IMR-90 (cell line): ENCODE data around the gene TMOD1.

ENCODE experiments used
- CEBPB ChIP-seq: IDR thresholded peaks from 2 replicates; pipeline ENCODE4 v1.6.1; 2012; ENCODE audit warnings: low read depth, low read length, improper control_type of control experiment
- POLR2A ChIP-seq: IDR thresholded peaks from 2 replicates; pipeline ENCODE4 v1.6.1; 2012; ENCODE audit warnings: mild to moderate bottlenecking, low read depth, low read length
- RAD21 ChIP-seq: IDR thresholded peaks from 2 replicates; pipeline ENCODE4 v1.6.1; 2012; ENCODE audit warnings: low read length, improper control_type of control experiment
- RCOR1 ChIP-seq: IDR thresholded peaks from 2 replicates; pipeline ENCODE4 v1.6.1; 2012; ENCODE audit warnings: mild to moderate bottlenecking, low read length, improper control_type of control experiment; ENCODE audit not compliant: insufficient replicate concordance
- SMC3 ChIP-seq: fragments of 150-350 bp; IDR thresholded peaks from 2 replicates; pipeline ENCODE4 v1.6.1; 2016; ENCODE audit warnings: low read depth, mild to moderate bottlenecking, antibody characterized with exemption, low read length, moderate library complexity
- TF ChIP-seq, protein P1 (sequence below): conservative IDR thresholded peaks from 2 replicates; pipeline ENCODE4 v1.5.1; 2012; ENCODE audit warnings: mild to moderate bottlenecking, low read depth, low read length, improper control_type of control experiment
- TF ChIP-seq, protein P2 (sequence below): fragments of 150-350 bp; IDR thresholded peaks from 2 replicates; pipeline ENCODE4 v1.6.1; 2017; ENCODE audit warnings: mild to moderate bottlenecking, antibody characterized with exemption, low read length, low read depth

DNA sequence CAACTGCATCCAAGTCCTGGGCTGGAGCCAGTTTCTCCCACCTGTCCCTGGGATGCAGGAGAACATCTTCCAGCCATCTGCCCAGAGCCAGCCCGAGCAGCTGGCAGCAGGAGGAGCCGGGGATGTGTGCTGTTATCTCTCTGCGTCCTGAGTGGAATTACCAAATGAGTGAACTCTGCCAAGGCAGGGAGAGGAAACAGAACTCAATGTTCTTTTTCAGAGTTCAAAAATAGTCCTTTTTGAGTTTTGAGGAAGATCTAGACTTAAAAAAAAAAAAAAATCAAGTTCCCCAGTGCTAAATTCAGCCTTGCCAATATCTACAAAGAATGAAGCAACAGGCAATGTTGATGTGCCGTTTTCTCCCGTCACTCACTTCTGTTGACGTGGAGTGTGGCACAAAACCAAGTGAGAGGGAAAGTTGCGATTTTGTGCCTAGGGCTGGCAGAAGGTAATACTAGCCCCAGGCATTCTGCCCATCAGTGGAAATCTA, 56.2 kb downstream of the TMOD1 start:
- TF ChIP-seq SMC3 (no peak), RAD21 (no peak), RCOR1 (no peak), CEBPB (no peak), POLR2A (no peak)
- TF ChIP-seq, protein P1, sequence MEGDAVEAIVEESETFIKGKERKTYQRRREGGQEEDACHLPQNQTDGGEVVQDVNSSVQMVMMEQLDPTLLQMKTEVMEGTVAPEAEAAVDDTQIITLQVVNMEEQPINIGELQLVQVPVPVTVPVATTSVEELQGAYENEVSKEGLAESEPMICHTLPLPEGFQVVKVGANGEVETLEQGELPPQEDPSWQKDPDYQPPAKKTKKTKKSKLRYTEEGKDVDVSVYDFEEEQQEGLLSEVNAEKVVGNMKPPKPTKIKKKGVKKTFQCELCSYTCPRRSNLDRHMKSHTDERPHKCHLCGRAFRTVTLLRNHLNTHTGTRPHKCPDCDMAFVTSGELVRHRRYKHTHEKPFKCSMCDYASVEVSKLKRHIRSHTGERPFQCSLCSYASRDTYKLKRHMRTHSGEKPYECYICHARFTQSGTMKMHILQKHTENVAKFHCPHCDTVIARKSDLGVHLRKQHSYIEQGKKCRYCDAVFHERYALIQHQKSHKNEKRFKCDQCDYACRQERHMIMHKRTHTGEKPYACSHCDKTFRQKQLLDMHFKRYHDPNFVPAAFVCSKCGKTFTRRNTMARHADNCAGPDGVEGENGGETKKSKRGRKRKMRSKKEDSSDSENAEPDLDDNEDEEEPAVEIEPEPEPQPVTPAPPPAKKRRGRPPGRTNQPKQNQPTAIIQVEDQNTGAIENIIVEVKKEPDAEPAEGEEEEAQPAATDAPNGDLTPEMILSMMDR: no peak
- TF ChIP-seq, protein P2, sequence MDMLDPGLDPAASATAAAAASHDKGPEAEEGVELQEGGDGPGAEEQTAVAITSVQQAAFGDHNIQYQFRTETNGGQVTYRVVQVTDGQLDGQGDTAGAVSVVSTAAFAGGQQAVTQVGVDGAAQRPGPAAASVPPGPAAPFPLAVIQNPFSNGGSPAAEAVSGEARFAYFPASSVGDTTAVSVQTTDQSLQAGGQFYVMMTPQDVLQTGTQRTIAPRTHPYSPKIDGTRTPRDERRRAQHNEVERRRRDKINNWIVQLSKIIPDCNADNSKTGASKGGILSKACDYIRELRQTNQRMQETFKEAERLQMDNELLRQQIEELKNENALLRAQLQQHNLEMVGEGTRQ: no peak
